GM10847 (cell line): Measurements from ENCODE around the gene CDKN2A.

Experiments used
- POLR2A ChIP-seq: IDR thresholded peaks from 2 replicates; pipeline ENCODE4 v1.6.1; 2011; ENCODE audit not compliant: insufficient read length; ENCODE audit errors: extremely low read depth

The CDKN2A gene

DNA sequence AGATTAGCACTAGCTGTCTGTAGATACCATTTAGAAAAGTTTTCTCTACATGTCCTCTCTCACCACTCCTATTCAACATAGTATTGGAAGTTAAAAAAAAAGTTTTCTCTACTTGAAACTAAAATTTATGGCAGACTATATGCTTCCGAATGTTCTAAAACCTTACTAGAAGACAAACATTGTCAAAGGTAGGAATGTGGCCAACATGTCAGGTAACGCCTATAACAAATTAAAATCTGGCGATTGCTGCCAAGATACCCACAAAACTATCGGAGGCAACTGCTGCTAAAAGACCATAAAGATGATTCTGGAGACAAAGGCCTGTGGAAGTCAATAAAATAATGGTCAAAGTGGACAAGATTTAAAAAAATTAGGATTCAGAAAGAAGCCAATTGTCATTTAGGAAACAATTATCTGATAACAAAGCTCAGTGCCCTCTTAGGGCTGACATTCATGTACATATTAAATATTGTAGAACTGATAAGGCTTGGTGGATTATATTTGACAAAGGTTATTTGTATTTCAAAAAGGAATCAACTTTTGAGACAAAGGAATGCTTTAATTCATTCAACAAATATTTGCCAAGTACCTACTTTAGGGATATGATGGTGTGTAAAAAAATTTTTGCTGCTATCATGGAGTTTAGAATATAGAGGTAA lies 52.7 kb downstream of the CDKN2A start:
- no peak for TF ChIP-seq POLR2A

DNA sequence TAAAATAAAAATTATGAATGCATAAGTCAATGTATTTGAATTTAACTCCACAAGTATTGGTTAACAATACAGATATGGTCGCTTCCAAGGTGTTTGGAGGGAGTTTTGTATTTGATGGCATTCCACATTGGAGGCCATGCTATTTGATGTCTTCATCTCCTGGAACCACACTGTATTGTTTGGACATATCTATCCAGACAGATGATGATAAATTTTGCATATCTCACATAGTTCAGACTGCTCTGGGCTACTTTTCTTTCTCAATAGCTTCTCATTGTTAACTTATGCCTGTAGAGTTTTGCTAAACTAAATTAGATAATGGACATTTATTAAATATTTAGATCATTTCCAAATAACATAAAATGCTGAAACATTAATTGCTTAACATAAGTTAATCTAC lies 58.0 kb downstream of the CDKN2A start:
- no peak for TF ChIP-seq POLR2A

DNA sequence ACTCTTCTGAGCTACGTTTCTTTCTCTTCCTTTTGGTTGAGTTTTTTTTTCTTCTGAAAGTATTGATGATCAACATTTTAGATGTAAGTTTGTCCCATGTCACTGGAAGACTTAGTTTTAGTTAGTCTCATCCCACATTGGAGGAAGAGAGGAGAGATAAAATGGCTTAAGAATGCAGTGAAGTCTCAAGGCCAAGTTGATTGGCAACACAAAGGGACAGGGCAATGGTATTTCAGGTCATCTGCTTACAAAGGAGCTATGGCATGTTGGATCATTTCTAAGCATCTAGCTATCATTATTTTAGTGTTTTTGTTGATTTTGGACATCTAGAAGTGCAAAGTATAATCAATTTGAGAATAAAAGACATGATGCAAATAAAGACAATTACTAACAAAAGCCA lies 58.6 kb downstream of the CDKN2A start:
- TF ChIP-seq POLR2A: no peak

DNA sequence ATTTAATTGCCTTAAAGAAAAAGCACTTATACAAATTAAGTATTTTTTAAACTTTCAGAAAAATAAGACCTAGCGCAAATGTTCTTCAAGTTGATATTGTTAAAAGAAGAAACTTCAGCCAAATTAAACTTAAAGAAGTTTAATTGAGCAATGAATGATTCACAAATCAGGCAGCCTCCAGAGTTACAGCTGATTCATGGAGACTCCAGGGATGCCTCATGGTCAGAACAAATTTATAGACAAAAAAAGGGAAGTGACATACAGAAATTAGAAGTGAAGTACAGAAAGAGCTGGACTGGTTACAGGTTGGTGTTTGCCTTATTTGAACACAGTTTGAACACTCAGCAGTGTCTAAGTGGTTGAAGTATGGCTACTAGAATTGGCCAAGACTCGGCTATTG lies 60.3 kb downstream of the CDKN2A start:
- TF ChIP-seq POLR2A: no peak

DNA sequence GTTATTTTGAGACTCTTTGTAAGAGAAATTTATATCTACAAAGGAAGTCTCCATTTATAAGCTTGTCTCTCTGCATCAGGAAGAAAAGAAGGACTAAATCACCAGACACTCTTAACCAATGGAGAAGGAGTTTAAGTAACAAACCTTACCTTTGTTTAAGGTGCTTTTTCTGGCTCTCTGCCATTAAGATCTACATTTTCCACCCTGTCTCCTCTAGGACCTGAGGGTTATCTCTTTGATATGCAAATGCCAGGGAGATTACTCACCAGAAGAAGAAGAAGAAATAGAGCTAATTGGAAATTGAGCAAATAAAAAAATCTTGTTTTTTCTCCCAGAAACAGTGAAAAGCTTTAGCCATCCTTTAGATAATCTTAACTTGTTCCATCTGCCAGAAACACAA lies 60.9 kb downstream of the CDKN2A start:
- no peak for TF ChIP-seq POLR2A

DNA sequence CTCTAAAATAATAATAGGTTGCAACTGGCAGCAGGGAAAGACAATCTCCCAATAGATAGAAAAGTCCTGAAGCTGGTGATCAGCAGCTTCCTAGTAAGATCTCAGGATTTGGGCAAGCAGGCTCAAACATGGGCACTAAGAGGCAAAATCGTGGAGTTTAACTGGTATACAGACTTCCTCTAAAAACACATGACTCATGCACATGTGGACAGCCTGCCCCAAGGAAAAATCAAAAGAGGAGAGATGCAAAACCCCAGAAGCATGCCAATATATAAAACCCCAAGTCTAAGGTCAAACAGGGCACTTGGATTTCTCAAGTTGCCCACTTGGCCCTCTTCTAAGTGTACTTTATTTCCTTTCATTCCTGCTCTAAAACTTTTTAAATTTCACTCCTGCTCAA lies 62.8 kb downstream of the CDKN2A start:
- TF ChIP-seq POLR2A: no peak

DNA sequence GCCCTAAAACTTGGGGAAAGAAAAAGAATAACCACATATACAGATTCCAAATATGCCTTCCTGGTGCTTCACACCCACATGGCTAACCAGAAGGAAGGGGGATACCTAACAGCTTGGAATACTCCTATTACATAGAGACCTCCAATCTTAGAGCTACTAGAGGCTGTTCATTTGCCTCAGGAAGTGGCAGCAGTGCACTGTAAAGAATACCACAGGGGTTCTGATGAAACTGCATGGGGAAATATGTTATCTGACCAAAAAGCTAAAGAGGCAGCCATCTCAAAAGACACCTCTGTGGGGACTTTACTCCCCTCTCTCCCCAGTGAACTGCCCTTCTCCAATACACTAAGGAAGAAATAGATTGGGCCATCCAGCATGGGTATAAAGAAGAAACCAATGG lies 66.4 kb downstream of the CDKN2A start:
- no peak for TF ChIP-seq POLR2A

DNA sequence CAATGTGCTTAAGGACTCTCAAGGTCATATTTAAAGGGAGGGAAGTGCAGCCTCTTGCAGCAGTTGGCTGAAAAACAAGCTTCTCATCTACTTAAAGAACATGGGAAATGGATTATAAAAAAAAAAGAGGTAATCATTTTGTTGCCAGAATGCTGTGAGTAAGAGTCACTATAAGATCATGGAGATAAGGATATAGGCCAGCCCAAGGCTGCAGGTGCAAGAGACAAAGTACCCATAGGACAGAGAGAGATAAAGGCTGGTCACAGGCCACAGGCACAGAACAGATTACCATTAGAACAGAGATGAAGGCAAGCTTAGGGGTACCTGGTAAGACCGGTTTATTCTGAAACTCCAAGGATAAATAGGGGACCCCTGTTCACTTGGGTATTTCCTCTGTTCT lies 70.5 kb downstream of the CDKN2A start:
- no peak for TF ChIP-seq POLR2A

DNA sequence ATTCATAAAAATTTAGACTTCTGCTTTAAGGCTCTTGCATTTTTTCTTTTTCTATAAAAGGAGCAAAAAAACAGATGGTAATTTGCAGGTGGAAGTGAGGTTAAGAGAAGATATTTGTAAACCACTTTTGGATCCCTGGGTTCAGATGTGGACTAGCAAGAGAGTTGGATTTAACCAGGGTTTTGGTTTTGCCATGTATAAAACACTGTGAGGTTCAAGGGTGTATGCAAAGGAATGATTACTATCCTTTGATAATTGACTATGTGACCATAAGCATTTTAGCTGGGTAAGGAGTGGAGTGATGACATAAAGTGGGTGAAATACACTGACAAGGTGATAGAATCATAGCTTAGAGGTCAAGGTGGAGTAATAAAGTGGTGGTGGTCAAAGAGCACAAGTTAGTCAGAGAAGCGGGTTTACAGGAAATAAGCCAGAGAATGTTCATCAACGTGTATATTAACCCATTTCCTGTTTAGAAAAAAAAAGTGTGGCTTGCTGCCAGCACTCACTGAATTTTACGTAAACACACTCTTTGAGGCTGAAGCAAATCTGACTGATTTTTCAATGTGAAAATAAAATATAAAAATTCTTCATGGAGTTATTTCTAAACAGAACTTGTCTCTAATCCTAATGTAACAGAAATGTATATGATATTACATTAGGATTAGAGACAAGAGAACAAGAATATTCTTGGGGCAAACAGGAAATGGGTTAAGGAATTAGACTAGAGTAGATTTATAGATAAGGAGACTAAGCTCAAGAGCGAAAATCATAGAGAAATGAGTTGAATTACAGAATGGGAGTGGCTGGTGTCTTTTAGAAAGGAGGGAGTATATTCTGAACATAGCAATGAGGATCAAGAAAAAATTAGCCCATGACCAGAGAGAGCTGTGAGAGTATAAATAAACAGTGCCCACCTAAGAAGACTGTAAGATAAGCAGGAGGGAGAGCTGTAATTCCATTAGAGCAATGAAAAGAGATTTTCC lies 74.5 kb downstream of the CDKN2A start:
- TF ChIP-seq POLR2A: no peak
